SIG-M5 treated with dmso at 0.1 percent for 504 hours (cell line): ENCODE measurements around the gene GPC6.
A peak's percentile ranks its signal among the peaks of the same experiment; 100 is the strongest.

ENCODE experiments used
- DNase-seq: peaks from one replicate; lab custom pipeline; 2025; ENCODE audit not compliant: unreplicated experiment; lab: John Stamatoyannopoulos, UW

Gene GPC6

DNA sequence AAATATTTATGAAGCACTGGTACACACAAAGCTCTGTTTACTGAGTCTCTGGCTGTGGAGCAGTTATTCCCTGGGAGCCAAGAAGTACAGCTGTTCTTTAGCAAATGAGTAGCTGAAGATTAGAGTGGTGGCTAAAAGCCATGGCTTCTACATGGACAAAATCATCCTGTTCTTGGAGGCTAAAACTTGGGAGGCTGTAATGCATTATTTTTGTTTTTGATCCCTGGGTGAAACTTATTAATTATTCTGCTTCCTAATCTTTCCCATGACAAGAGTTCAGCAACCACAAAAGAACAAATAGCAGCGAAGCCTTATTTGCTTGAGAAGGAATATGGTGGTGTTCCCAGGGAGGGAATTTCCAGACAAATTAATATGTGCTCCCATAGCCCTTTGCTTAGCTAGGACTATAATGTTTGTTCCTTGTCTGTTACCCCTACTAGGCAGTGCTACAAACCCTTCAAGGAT, 1143.4 kb downstream of the GPC6 start:
- no peak for DNase-seq

DNA sequence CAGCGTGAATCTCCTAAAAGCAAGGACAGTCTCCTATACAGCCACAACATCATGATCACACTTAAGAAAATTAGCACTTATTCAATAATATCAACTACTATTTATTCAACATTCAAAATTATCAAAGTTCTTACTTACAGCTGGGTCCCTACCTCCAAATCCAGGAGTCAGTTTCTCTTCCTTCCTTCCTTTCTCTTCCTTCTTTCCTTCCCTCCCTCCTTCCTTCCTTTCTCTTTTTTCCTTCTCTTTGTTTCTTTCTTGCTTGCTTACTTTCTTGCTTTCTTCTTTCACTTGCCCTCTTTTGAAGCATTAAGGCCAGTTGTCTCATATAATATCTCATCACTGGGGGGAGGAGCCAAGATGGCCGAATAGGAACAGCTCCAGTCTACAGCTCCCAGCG, 1145.2 kb downstream of the GPC6 start:
- DNase-seq: no peak

DNA sequence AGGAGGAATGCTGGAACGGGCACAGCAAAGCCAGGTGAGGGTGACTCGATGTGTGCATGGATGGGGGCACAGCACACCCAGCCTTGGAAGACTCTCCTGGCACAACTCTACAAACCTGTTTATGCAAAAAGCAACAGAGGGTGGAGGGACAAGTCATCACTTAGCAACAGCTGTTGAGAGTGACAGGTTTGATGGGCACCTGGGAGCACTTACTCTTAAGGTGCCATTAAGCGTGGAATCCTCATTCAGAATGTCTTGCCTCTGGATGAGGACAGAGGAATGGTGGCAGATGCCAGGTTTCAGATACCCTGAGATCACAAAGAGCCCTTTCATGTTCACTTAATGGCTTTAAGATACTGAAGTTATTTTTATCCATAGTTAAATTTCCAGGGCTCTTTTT, 1155.9 kb downstream of the GPC6 start:
- DNase-seq: no peak

DNA sequence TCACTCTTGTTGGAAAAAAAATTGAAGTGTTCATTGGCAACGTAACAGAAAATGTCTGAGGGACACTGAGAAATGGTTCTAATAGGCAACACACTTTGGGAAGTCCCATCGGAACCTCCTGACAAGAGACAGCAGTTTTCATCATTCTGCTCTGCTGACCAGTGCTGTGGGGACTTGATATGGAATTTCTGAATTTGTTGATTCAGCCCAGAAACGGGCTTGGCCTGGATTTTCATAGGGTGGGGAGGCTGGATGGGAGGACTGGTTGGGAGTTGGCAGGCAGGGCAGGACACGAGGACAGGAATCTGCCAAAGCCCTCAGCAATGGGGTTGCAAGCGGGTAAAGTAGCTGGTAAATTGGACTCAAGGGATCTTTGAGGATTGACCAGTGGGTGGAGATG, 1156.4 kb downstream of the GPC6 start:
- DNase-seq: no peak

DNA sequence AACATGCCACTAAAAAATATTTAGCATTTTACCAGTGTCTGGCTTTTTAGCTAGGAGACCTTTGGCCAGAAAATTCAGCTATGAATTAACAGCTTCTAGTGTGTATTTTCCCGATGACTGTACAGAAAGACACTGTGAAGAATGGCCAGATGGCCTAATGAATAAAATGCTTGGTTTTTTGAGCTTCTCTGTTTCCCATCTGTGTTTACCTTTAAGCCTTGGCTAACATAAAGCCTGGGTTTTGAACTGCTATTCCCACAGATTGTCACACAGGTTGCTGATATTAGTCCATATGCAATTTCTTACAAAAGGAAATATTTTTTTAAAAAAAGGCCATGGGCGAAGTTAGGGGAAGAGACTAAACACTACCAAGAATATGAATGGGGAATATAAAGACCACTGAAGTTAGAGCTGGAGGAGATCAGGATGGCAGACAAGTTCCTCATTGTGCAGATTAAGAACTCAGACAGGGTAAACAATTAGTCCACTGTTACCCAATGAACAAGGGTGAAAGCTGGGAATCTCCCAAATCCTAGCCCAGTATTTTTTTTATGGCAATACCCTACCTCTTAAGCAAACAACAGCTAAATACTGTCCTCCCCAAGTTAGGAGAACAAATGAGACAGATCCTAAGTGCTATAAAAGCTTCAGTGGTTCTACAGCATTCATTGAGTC, 1157.8 kb downstream of the GPC6 start:
- DNase-seq: no peak

DNA sequence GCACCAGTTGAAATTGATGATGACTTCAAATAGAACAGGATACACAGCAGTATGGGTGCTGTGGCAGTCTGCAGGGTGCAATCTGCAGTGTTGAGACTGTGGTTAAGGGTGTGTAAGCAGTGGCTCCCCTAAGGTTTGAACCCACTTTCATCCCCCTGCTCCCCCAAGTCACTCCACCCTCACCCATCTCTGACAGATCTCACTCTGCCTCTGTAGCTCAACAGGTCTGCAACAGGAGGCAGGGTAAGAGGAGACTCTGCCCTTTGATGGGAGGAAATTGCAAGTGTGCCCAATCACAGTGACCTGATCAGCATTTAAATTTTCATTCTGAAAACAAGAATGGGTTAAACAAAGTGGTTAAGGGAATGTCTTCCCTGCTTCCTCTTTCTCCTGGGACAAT, 1160.4 kb downstream of the GPC6 start:
- no peak for DNase-seq

DNA sequence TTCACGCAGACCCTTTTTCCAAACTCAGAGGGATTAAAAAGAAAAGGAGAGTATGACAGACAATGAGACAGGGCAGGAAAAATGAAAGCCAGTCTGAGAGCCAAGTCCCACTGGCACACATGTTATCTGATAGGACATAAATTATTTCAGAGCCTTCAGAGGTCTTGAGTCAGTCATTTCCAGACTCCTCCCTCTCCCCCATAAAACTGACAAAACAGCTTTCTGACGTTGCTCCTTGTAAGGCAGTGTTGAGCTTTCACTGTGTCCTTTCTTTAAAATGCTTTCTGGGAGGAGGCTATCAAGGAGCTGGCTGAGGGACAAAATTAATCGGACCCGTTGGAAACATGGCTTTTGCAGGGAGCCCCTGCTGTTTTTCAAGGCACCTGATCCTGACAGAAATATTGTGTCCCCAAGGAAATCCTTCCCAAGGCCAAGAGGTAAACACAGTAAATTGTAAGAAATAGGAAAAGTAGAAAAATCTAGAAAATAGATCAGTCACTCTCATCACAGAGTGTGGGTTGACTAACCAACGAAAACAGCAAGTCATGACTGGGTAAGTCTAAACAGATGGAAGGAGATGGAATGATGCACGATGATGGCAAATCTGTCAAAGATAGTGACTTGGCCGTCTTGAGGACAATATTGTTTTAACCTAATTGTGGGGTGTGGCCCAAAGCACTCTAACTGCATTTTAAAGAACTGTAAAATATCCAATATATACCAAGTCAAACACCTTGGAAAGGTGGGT, 1163.2 kb downstream of the GPC6 start:
- no peak for DNase-seq

DNA sequence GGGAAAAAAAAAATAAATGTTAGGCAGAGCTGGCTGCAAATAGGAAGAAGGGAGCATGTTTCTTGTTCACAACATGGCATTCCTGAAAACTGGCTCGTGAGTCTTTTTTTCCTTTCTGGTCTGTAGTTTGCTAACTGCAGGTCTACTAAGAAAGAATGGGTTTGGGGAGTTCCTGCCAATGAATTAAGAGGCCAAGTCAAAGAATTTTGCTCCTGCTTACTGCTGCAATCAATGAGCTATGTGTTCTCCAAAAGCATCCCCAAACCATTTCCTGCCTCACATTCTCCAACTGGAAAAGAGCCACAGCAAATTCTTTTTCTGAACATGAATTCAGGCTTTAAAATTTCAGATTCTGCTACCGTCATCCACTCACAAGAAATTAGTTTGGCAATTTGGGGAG, 1164.3 kb downstream of the GPC6 start:
- no peak for DNase-seq

DNA sequence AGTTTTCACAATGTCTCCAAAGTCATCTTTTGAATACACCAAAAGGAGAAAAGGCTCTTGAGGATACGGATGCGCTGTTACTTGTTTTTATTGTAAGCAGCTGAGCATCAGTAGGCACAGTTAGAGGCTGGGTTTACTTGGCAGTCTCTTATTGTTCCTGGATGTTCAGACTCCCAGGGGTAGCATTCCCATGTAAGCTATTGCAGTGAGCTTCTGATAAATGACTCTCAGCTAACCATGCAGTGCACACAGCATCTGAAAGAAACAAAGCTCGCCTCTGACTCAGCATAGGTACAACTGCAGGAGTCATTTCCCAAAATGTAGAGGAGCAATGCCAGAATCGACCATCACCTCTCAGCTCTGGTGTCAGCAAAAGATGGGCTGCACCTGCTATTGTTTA, 1168.1 kb downstream of the GPC6 start:
- DNase-seq: no peak

DNA sequence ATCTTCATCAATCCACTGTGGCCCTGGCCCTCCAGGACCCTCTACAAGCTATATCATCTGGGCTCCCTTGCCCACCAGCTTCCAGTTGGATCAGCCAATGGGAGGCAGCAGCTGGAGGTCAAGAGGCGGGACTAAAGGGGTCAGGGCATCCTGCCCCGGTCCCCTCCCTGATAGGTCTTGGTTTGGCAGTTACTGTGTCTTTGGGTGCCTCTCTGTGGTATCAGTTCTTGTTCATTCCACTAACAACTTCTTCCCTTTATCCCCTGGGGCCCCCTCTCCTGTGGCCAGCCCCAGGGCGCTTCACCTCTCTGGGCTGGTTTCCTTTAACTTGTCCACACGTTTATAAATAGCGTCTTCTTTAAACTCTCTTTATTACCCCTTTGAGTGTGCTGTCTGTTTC, 1169.3 kb downstream of the GPC6 start:
- DNase-seq: no peak

DNA sequence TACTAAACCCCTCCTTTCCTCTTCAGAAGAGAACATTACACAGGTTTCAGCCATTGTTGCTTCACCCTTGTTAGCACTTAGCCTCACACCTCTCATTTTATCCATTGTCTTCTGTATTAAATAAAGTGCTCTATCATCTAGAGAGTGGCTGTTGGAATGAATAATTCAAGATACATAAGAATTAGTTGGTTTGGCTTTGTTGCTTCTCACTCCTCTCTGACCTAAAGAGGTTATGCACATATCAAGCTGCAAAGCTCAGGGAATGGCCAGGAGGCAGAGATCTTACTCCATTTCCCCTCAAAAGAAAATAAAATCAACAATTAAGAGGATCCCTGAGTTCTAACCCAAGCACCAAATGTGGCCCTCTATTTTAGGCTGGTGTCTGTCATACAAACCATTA, 1173.2 kb downstream of the GPC6 start:
- DNase-seq: no peak

DNA sequence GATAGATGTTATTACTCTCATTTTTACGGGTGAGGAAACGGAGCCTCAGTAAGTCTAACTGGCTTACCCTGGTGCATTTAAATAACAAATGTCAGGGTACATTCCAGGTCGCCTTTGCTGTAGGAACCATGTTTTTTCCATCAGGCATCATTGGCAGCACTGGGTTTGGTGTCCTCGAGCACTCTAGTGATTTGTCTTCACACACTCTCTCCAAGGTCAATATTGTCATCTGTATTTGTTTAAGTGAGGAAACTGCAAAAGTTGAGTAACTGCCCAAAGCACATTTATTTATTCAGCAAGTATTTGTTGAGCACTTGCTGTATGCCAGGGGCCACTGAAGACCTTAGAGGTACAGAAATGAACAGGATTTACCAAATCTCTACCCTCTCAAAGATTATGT, 1174.3 kb downstream of the GPC6 start:
- DNase-seq: no peak

DNA sequence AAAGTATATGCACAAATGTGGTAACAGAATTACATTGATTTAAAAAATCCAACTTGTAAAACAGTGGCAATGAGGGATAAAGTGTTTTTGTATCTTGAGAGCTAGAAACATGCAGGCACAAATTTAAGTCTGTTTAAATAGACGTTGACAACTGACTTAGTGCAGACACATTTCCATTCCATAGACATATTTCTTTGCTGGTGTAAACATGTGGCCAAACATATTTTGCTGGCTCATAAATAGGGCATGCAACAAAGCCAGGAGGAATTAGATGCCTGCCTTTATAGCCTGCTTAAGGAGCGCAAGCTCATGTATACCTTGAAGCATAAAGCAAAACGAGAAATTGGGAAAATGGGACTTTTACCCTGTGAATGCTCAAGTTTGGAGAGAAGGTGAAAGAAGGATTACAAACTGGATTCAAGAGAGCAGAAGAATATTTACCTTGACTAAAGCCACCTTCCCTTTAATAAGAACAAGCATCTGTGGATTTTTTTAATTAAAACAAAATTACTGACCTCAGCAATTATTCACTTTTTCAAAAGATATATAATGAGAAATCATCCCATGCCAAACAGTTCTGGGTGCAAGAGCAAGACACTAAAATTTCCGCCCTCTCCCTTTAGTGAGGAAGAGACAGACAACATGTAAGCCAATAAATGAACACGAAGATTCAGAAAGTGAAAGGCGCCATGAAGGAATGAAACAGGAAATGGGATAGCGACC, 1181.9 kb downstream of the GPC6 start:
- DNase-seq: no peak

DNA sequence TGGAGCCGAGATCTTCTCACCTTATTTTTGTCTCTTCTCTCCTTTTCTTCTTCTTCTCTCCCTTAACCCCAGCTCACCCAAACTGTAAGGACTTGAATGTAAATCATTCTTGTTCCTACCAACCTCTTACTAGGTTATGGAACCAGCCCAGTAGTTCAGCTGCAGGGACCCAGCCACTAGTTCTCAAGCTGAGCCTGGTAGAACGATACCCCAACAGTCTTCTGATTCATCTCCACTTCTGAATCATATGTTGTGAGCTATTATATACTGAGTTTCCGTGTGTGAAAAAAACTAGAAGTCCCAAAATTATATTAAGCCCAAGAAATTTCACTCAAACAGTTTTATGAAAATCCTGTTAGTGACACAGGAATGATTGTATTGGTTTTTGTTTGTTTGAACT, 1185.1 kb downstream of the GPC6 start:
- no peak for DNase-seq

DNA sequence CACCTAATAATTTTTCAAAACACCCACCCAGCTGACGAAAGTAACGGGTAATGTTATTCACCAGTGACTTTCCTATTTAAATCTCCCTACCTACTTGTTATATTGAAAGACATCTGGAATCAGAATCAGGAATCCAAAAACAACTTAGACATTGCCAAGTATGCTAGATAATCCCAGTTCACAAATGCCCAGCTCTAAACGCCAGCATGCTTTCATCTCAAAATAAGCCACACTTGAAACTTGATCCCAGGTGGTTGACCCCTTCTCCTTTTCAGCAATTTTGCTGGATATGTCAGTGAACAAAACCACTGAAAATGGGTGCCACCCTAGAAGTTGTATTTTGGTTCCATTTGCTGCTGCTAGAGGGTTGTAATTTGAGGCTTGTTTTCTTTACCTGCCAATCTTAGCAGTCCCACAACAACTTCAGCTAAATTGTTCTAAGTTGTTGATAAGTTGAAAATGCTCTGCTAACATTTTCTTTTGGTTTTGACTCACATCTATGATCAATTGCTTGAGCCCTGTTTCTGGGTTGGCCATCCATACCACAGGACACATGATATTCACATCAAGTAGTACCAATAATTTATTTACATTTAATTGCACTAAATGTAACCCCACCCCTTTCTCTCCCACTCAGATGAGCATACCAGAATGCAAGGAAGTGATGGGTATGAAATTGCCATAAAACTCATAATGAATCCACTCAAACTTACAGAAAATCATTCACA, 1186.4 kb downstream of the GPC6 start:
- no peak for DNase-seq

DNA sequence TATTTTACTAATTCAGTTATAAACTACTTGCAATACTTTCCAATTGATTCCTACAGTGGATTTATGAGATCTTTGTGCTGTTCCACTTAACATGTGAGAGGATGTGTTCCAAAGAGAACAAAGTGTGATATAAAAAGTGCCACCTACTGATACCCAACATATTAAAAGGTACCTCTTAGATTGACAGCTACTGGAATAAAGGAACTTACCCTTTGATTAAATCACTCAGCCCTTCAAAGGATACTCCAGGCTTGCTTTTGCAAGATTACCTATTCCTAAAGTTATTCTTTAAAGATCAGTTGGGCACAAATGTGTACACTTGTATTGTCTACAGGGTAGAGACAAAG, 1187.0 kb downstream of the GPC6 start:
- no peak for DNase-seq

DNA sequence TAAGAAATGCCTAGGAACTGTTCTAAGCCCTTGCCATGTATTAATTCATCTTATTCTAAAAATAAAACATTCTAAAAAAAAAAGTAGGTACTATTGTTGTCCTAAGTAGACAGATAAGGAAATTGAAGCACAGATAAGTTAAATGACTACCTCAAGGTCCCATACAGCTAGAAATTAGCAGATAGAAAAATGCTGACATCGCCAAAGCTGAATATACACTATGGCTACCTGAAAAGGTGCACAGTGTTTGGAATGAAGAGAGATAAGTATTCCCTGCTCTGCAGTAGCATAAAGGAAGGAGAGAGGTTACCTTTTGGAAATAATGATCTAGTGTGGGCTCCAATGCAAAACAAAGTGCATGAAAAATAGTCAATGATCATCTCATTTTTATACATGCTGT, 1187.5 kb downstream of the GPC6 start:
- DNase-seq: no peak

DNA sequence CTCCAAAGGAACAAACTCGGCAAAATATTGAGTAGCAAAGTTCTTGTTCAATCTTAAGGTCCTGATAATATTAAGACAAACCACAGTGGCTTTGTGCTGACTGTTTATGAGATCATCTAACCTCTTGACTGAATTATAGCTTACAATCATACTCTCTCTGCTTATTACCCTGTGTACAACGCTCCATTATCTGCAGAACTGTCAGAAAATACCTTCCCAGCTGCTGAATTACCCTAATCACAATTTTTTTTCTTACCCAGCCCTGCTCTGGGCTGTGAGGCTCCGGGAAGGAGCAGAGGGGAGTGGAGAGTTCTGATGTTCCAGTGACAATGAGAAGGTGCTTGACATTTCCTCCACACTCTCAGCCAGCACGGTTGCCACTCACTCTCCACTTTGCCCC, 1188.1 kb downstream of the GPC6 start:
- no peak for DNase-seq

DNA sequence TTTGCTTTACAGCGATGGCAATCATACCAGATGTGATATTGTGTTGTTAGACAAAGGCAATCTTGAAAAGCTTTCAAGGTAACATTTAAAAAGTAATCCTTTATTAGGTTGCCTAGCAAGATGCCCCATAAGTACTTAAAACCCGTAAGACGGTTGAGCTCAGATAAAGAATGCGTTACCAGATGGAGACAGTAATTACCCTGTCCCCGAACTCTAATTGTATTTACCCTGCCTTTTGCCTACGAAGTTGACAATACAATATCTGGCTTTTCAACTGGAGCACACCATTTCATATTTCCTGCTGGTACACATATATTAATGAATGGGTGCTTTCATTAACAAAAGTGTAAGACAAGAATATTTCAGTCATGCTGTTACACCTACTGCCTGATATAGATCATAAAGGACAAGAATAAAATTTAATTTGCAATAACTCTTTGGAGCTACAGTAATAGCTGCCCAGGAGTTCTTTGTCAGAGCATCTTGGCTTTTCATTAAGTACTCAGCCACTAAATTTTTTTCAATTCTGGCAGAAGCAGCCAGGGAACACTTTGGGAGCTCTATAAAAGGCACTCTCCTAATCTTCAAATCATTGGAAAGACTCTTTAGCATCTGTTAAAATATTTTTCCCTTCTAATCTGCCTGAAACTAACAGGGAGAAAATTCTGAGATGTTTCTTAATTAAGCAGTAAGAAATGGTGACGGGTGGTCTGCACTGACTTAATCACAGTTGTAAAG, 1189.1 kb downstream of the GPC6 start:
- no peak for DNase-seq

DNA sequence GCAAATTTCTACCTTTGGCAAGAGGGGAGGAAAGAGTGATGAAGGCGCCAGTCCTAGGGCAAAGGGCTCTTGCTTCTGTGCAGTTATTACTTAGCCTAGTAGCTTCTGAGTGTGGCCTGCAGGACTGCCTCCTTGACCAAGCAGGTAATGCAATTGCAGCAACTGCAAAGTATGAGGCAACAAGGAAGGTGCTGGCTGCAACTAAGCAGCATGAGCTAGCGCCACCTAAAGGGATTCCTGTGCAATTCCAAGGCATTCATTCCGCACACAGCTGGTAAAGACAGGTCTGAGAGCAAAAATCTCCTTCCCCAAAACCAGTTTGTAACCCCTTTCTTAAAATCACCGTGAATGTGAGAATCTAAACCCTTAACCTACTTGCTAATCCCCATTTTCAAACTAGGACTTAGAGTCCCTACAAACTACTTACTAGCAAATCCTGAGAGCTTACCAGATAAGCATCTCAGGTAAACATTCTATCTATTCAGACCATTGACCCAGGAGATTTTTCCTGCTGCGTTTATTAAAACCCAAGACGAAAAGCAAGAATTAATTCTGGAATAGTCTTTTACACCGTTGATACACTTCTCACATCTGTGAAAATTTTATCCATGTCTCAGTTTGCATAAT, 1190.0 kb downstream of the GPC6 start:
- DNase-seq: peak; percentile 34
